Measurements from ENCODE around the gene USP51.
A peak's percentile ranks its signal among the peaks of the same experiment; 100 is the strongest.
"Not testable (repeated sequence)": the region's sequence is repeated elsewhere in the genome, so short reads cannot be mapped to it uniquely, and the experiment has no call there.

Gene USP51

GRCh38 chrX:55464050-55464449 is 25.6 kb downstream of the USP51 start:
- not testable (repeated sequence) for DNase-seq

- not testable (repeated sequence) for DNase-seq
These were observed 29.7 kb downstream of the USP51 start for GRCh38 chrX:55459926-55460325.

GRCh38 chrX:55459426-55459825 is 30.2 kb downstream of the USP51 start:
- not testable (repeated sequence) for DNase-seq

- DNase-seq, result not testable (repeated sequence)
These were observed 33.9 kb downstream of the USP51 start for GRCh38 chrX:55455708-55456107.

GRCh38 chrX:55452833-55453124 is 36.9 kb downstream of the USP51 start:
- no peak for DNase-seq

- peak in 1 of 2 experiments; percentile 74 for DNase-seq
These were observed 37.4 kb downstream of the USP51 start, which contains the start of gene MAGEH1 for GRCh38 chrX:55451990-55452832. TSS of gene MAGEH1 (plus strand) at chrX:55452127. CDS start at chrX:55452375, 248 bp downstream.

- DNase-seq, result no peak
These were observed 38.0 kb downstream of the USP51 start for GRCh38 chrX:55451626-55451989.

- no peak for DNase-seq
These were observed 38.5 kb downstream of the USP51 start for GRCh38 chrX:55451141-55451540.

GRCh38 chrX:55450259-55450658 is 39.4 kb downstream of the USP51 start:
- no peak for DNase-seq

GRCh38 chrX:55443468-55443867 is 46.2 kb downstream of the USP51 start:
- DNase-seq, result not testable (repeated sequence)

All from NCI-H446 (cell line).